ENCODE data around the gene PTPRA.

DNA sequence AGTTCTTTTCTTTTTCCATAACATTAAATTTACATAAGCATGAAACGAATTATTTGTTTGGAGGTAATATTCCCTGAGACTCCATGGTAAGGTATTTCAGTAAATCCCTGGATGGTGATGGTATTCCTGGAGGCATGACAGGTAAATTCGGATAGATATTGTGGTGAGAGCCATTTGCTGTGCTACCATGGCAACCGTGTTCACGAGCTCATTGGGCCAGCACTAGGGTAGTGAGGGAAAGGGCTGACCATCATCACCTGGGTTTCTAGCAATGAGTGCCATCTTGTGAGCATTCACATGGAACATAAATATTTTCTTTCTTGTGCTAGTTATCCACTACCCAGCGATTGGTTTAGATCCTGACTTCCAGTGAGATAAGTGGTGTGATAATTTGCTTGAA is 118.3 kb downstream of the PTPRA start:
- TF ChIP-seq, protein P1, sequence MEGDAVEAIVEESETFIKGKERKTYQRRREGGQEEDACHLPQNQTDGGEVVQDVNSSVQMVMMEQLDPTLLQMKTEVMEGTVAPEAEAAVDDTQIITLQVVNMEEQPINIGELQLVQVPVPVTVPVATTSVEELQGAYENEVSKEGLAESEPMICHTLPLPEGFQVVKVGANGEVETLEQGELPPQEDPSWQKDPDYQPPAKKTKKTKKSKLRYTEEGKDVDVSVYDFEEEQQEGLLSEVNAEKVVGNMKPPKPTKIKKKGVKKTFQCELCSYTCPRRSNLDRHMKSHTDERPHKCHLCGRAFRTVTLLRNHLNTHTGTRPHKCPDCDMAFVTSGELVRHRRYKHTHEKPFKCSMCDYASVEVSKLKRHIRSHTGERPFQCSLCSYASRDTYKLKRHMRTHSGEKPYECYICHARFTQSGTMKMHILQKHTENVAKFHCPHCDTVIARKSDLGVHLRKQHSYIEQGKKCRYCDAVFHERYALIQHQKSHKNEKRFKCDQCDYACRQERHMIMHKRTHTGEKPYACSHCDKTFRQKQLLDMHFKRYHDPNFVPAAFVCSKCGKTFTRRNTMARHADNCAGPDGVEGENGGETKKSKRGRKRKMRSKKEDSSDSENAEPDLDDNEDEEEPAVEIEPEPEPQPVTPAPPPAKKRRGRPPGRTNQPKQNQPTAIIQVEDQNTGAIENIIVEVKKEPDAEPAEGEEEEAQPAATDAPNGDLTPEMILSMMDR (conservative IDR thresholded peaks at IDR 0.05; ENCODE audit: low read depth, low read length) = no peak
- TF ChIP-seq POLR2A (IDR thresholded peaks at IDR 0.05; ENCODE audit: low read depth, low read length) = no peak
- TF ChIP-seq BHLHE40 (IDR thresholded peaks at IDR 0.05; ENCODE audit: low read depth, low read length) = no peak
- no peak for TF ChIP-seq SMC3 (IDR thresholded peaks at IDR 0.05; ENCODE audit: low read depth, low read length)
- TF ChIP-seq, protein P2, sequence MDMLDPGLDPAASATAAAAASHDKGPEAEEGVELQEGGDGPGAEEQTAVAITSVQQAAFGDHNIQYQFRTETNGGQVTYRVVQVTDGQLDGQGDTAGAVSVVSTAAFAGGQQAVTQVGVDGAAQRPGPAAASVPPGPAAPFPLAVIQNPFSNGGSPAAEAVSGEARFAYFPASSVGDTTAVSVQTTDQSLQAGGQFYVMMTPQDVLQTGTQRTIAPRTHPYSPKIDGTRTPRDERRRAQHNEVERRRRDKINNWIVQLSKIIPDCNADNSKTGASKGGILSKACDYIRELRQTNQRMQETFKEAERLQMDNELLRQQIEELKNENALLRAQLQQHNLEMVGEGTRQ (IDR thresholded peaks at IDR 0.05; ENCODE audit: low read depth, low read length) = no peak
- no peak for TF ChIP-seq RAD21 (IDR thresholded peaks at IDR 0.05; ENCODE audit: low read length)
- TF ChIP-seq, protein P3, sequence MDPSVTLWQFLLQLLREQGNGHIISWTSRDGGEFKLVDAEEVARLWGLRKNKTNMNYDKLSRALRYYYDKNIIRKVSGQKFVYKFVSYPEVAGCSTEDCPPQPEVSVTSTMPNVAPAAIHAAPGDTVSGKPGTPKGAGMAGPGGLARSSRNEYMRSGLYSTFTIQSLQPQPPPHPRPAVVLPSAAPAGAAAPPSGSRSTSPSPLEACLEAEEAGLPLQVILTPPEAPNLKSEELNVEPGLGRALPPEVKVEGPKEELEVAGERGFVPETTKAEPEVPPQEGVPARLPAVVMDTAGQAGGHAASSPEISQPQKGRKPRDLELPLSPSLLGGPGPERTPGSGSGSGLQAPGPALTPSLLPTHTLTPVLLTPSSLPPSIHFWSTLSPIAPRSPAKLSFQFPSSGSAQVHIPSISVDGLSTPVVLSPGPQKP (IDR thresholded peaks at IDR 0.05; ENCODE audit: borderline replicate concordance, low read depth, low read length) = no peak

All from IMR-90 (cell line).